Fibroblast of villous mesenchyme (primary cell): Measurements from ENCODE around the gene FARSA. TPM values are rescaled to one million over a fixed set of nuclear protein-coding genes. Genes with fewer than 3 reads are reported as not detected.
A peak's percentile ranks its signal among the peaks of the same experiment; 100 is the strongest.
"Not testable (repeated sequence)": the region's sequence is repeated elsewhere in the genome, so short reads cannot be mapped to it uniquely, and the experiment has no call there.

ENCODE experiments used
- DNase-seq: peaks from one replicate; pipeline ENCODE4 v3.0.0-alpha.2; 2010; ENCODE audit warnings: low read depth
- H3K4me3 ChIP-seq: 2 replicates; pipeline ENCODE4 v1.5.1; 2011; ENCODE audit warnings: low read depth, mild to moderate bottlenecking, low read length
- CTCF ChIP-seq: IDR thresholded peaks from 2 replicates; pipeline ENCODE4 v1.5.1; 2012; ENCODE audit warnings: low read depth, mild to moderate bottlenecking, low read length; ENCODE audit not compliant: insufficient read depth
- total RNA-seq: library from RNA; depleted of rRNA; stranded (reverse); fragments of >200 nt; gene quantifications from 2 replicates; pipeline ENCODE4 v1.2.3, GENCODE V29; 2012

The FARSA gene
- total RNA-seq = 65.2 and 70.2 TPM in 2 replicates

DNA sequence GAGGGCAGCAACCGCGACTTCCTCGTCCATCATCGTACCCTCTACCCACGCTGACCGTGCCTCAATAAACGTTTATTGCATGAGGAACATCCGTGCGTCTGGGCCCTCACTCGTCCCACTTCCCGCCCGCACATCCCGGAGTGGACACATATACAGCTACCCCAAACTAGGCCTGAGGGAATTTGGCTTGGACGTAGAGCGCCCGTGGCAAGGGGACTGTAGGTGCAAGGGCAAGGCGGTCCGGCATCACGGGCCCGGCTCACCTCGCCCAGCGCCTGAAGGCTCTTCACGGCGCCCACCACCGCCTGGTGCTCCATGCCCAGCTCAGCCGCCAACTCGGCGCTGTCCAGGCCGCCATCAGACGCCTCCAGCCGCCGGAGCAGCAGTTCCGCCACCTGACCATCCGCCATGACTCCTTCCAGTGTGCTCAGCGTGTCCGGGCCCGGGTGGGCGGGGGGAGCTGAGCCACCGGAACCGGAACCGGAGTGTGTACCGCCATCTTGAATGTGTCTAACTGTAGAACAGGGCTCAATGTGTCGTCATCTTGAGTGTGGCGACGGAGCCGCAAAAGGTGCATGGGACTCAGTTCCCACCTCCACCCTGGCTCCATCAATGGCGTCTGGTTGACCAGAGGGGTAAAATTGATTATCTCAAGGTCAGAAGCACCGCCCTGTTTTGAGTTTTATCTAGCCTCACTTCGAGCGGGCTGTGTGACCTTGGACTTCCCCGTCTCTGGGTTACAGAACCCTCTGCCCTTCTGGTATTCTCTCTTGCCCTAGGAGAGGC lies at the start of gene FARSA:
Gene FARSA, minus strand, starts transcription at position 425 of the 786 bp plus-strand sequence. Its CDS starts 15 bp downstream, at position 410.
- TF ChIP-seq CTCF = no peak
- DNase-seq = peak; percentile 92
- H3K4me3 ChIP-seq = peak within 1 kb of the TSS; percentile 98

GRCh38 chr19:12983091-12983490 lies 49.6 kb upstream of the FARSA start:
- no peak for DNase-seq
- no peak for TF ChIP-seq CTCF
- peak overlapping the region; percentile 26 for H3K4me3 ChIP-seq

DNA sequence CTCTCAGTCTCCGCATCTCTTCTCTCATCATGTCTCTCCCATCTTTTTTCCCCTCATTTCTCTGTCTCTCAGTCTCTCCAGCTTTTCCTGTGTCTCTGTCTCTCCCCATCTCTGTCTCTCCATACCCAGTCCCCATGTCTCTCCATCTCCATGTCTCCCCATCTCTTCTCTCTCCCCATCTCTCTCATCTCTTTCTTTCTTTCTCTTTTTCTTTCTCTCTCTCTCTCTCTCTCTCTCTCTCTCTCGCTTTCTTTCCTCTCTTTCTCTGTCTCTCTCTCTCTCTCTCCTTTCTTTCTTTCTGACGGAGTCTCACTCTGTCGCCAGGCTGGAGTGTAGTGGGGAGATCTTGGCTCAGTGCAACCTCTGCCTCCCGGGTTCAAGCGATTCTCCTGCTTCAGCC lies 49.1 kb upstream of the FARSA start:
- no peak for DNase-seq
- no peak overlapping the region for H3K4me3 ChIP-seq
- no peak for TF ChIP-seq CTCF

- no peak for TF ChIP-seq CTCF
- no peak overlapping the region for H3K4me3 ChIP-seq
- DNase-seq = no peak
Observed at GRCh38 chr19:12979974-12980373, 46.5 kb upstream of the FARSA start.

GRCh38 chr19:12976109-12976508 lies 42.6 kb upstream of the FARSA start:
- H3K4me3 ChIP-seq, DNase-seq: not testable (repeated sequence)

DNA sequence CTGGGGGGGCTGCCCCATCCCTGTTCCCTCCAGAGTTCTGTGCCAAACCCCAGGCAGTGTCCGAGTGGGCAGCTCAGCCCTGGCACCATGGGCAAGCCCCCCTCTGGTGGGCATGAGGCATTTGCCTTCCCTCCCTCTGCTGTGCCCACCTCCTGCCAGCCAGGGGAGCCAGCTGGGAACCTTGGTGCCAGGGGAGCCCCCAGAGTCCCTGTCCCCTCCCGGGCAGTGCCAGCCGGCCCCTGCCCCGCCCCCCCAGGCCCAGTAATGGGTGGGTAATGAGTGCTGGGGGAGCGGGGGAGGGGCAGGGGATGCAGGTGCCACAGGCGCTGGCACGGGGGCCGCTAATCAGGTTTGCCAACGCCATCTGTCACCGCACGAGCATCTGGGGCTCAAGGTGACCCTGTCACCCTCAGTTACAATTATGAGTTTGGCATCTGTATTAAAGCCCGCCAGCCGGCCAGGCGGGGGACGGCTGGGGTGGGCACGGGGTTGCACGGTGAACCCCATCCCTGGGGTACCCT lies 41.8 kb upstream of the FARSA start:
- H3K4me3 ChIP-seq = no peak overlapping the region
- no peak for TF ChIP-seq CTCF
- no peak for DNase-seq

GRCh38 chr19:12974301-12975220 lies 41.0 kb upstream of the FARSA start:
- H3K4me3 ChIP-seq = no peak overlapping the region
- no peak for DNase-seq
- TF ChIP-seq CTCF = no peak
